NCI-H510A (cell line): ENCODE measurements around the gene MAPKAPK3.

ENCODE experiments used
- DNase-seq: peaks from one replicate; lab custom pipeline; 2025; lab: John Stamatoyannopoulos, UW

The MAPKAPK3 gene

GRCh38 chr3:50627407-50628051, 10.6 kb downstream of the MAPKAPK3 start:
- DNase-seq = no peak

- DNase-seq = no peak
These were observed 11.7 kb downstream of the MAPKAPK3 start for GRCh38 chr3:50628601-50629000.

- DNase-seq = peak; percentile 27
These were observed 13.4 kb downstream of the MAPKAPK3 start for GRCh38 chr3:50630394-50630793.

DNA sequence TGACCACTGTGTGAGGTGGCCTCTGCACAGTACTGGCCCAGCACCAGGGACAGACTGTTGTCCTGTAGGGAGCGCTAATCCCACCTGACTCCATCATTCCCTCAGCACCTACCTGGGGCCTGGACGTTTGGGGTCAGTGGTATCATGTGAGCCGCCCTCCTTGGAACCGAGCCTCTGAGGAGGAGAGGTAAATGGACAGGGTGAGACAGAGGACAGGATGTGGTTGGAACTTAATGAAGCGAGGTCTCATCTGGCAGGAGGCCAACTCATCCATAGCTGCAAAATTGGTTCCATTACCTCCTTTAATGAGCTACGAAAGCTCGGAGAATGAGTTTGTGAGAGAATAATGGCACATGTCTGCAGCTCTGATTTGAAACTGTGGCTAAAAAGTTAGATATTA, 13.9 kb downstream of the MAPKAPK3 start:
- peak; percentile 41 for DNase-seq

DNA sequence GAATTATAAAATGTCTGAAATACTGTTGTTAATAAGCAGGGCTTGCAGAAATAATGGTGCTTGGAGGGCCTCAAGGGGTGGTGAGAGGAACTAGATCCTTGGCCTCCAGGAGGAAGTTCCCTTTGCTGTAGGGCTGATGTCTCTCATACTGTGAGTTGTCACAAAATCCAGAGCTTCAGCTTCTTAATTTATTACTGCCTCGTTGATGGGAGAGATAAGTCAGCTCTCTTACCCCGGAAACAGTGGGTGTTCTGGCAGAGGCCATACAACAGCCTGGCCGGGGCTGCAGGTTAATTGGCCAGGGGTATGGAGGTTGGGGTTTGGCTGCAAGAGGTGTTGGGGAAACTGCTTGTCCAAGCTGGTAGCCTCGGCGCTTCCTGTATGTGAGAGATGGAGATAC, 15.5 kb downstream of the MAPKAPK3 start:
- DNase-seq = no peak

- no peak for DNase-seq
These were observed 16.4 kb downstream of the MAPKAPK3 start for GRCh38 chr3:50633230-50633790.

DNA sequence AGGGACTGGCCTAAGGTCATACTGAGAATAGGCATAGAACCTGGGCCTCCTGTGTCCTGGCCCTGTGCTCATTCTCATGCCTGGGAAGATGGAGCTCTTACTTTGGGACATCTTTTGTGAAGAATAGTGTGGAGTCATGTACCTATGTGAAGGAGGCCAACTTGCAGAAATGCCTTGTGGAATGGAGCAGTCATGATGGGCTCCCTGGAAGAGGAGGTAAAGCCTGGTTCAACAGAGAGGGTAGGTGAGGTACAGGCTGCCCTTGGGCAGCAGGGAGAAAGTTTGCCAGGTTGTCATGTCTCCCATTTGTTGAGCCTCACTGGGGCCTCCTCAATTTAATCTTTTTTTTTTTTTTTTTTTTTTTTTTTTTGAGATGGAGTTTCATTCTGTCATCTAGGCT, 18.1 kb downstream of the MAPKAPK3 start:
- no peak for DNase-seq

DNA sequence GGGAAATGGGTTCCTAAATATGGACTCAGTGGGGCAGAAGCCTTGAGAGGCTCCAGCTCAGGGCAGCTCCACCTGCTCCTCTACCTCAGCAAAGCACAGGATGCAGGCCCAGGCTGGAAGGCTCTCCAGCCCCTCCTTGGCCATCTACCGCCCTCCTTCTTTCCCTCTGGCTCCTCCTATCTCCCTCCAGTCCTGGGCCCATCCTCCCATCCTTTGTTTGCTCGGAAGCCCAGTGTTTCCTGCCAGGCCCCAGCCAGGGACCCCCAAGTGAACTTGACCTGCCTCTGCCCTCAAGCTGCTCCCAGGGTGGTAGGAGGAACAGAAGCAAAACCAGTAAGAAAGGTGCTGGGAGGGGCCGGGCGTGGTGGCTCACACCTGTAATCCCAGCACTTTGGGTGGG, 20.1 kb downstream of the MAPKAPK3 start:
- DNase-seq = no peak

DNA sequence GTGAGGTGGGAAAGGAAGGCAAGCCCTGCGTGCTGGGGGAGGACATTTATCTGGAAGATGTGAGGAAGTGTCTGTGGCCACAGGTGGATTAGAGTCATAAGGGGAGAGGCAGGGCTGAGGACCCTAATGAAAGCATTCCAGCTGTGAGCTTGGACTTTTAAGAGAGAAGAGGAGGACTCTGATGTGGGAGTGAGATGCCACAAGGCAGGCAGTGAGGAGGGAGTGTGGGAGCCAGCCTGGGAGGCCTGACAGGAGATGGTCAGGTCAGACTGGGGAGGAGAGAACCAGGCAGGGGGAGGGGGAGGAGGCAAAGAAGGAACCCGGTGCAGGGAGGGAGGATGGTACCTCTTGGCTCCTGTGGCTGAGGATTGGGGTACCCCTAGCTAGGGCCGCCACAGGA, 21.0 kb downstream of the MAPKAPK3 start:
- DNase-seq = no peak

DNA sequence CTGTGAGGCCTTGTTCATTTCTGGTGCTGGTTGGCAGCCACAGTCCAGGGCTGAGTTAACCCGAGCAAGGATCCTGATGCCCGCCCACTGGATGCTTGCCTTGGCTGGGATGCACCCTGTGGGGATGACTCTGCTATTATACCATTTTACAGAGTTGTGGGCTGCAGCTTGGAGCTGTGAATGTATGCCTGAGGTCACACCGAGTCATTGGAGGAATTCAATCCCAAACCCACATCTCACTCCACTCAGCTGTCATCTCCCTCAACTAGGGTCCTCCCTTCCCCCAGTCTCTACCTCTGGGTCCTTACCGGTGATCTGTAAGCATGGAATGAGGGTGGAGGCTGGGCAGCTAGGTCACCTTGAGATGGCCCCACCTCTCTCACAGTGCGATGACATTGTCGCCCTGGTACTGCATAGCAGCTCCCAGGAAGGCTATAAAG, 22.1 kb downstream of the MAPKAPK3 start:
- no peak for DNase-seq

GRCh38 chr3:50642382-50642781, 25.4 kb downstream of the MAPKAPK3 start:
- no peak for DNase-seq

DNA sequence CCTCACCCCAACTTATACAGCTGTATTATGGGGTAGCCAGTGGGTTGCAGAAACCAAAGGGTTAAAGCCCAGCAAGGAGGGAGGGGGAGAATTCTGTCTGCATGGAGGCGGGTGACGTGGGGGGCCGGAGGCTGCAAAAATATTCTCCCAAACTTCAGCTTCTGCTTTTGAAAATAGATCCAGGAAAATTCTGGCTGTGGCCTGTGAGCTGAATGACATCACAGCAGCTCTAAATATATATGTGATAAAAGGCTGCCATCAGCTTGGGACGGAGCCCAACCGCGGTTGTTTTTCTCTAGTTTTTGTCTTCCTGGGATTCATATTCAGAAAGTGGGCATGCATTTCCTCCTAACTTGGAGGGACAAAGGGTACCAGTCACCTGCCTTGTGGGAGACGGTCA, 27.6 kb downstream of the MAPKAPK3 start:
- DNase-seq = no peak

GRCh38 chr3:50645378-50645777, 28.4 kb downstream of the MAPKAPK3 start:
- DNase-seq = no peak

GRCh38 chr3:50648313-50648712, 31.4 kb downstream of the MAPKAPK3 start:
- DNase-seq = no peak

GRCh38 chr3:50648944-50649343, 32.0 kb downstream of the MAPKAPK3 start:
- DNase-seq = no peak

DNA sequence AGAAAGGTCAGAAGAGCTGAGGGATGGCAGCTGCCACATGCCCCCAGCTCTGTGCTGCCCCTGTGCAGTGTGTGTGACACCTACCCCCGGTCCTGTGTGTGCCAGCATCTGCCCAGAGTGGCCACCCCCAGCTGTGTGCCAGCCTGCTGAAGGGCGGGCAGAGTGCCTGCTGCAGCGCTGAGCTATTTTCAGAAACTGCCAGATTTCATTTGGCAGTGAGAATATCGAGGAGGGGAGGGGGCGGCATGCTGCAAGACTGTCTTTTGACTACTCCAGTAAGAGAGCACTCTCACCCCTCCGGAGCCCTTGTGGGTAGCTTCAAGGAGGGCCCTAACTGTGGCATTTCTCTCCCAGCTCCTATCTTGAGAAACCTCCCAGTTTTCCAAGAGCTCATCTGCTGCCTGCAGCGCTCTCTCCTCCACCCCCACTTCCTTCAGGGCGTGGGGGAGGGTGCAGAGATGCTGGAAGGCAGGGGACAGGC, 32.5 kb downstream of the MAPKAPK3 start:
- DNase-seq = no peak

DNA sequence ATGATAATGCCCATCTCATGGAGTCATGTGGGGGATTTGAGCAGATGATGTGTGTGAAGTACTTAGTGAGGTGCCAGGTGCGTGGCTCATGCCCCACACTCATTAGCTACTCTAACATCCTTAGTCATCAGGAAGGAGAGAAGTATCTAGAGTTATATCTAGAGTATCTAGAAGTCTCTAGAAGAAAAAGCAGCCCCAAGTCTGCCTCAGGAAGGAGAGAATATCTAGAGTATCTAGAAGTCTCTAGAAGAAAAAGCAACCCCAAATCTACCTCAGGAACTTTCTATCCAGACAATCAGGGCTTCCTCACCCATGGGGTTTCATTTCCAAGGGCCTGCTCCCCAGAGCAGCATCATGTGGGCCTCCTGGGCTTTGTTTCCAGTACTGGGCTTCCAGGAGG, 33.1 kb downstream of the MAPKAPK3 start:
- DNase-seq = no peak

DNA sequence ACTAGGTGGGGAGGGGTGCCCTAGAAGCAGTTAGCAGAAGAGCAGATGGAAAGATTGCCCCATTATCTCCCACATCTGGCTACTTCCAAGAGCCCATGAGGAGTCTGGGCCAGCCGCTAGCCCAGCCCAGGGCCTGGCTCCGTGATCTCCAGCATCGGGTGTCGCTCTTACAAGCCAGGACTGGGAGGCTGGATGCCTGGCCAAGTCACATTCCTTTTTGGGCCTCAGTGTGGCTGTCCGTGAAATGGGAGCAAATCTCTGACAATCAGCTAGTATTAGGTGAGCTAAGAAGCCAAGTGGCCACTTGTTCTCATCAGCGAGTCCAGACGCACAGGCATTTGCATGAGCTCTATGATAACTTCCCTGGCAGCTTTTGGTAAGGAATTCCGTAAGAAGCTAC, 34.5 kb downstream of the MAPKAPK3 start:
- no peak for DNase-seq

GRCh38 chr3:50651920-50652529, 35.1 kb downstream of the MAPKAPK3 start:
- DNase-seq = no peak

- no peak for DNase-seq
These were observed 35.8 kb downstream of the MAPKAPK3 start for GRCh38 chr3:50652709-50653108.

DNA sequence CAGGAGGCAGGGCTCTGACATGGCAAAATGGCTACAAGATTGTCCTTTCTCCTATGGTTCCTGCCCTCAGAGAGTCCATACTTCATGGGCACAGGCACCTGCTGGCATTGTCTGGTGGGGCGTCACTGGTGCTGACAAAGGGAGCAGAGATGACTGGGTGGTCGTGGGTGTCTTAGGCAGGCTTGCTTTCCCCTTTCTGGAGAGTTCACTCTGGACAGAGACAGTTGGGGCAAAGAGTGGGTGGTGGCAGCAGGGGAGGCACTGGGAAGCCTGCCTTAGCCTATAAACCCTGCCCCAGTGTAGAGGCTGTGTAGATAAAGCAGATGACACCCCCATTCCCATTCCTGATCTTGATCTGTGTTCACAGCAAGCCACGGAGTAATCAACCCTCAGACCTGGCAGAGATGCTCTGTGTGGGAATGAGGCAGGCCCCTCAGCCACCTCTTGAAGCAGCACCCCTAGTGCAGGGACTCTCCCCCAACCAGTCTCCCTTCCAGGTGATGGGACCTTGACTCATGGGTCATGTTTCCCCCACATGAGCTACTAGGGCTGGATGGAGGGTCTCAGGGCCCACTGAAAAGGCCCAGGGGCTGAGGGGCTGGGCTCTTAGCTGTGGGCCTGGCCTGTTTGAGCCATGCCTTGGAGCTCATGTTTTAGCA, 37.1 kb downstream of the MAPKAPK3 start:
- DNase-seq = no peak

DNA sequence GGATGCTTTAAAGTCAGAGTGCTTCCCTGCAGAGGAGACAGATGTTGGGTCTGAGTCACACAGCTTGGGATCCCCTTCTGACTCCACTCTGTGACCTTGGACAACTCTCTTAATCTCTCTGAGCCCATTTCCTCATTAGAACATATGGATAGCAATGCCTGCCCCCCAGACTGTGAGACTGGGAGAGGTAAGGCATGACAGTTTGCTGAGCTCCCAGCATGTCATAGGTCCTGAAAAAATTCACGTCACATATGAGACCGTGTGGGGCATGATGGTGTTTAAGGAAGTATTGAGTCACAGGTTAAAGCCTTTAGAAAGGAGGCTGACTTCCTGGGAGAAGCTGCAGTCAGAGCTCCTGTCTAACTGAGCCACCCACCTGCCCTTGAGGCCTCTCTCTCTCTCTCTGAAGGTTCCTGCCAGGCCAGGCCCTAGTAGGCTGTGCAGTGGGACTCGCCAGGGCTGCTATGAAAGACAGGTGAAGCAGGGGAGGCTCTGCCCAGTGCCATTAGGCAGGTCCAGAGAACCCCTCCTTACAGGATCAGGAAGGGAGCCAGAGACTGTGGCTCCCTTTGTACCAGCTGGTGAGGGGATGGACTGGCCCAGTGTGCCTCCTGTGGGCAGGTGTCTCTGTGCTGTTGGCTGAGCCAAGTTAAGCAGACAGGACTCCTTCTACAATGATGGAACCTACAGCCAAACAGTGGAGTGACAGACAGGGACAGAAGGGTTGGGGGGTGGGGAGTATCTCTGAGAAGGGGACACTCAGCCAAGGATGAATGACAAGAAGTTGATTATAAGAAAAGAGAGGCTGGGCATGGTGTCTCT, 38.3 kb downstream of the MAPKAPK3 start:
- DNase-seq = no peak
